Endothelial cell of umbilical vein (primary cell): Measurements from ENCODE around the gene KRTAP10-1. TPM values are rescaled to one million over a fixed set of nuclear protein-coding genes. Genes with fewer than 3 reads are reported as not detected.

ENCODE experiments used
- BruUV-seq: library from RNA; stranded (reverse); fragments of 400-500 nt; replicated peaks from 2 replicates; lab custom pipeline; 2021; lab: Mats Ljungman, UMichigan
- CTCF ChIA-PET: fragments of 300-600, 350-600 bp; sonication (Branson Sonifier 250); formaldehyde crosslinking; loops from one replicate; lab custom pipeline; 2021; ENCODE audit warnings: antibody characterized with exemption, inconsistent platforms; lab: Charles Lee
- POLR2A ChIA-PET: fragments of 300-600, 350-600 bp; sonication (Branson Sonifier 250); formaldehyde crosslinking; loops from one replicate; lab custom pipeline; 2021; ENCODE audit warnings: antibody characterized with exemption, inconsistent platforms; lab: Charles Lee
- DNase-seq: peaks from one replicate; pipeline ENCODE4 v3.0.0-alpha.2; 2011; ENCODE audit warnings: low read depth, low spot score
- FAIRE-seq: peaks from 2 replicates; lab custom pipeline; 2011; peaks lifted over from hg19 to GRCh38; lab: Jason Lieb, UNC
- H2AFZ ChIP-seq: 2 replicates; pipeline ENCODE4 v1.6.0; 2012; ENCODE audit warnings: low read depth, low read length, control low read depth, inconsistent platforms
- H3K27ac ChIP-seq: 2 replicates; pipeline ENCODE4 v1.5.1; 2011; ENCODE audit warnings: low read depth, mild to moderate bottlenecking, control low read depth, low read length, moderate library complexity; ENCODE audit not compliant: insufficient read depth
- H3K27me3 ChIP-seq, 2 experiments: 2 replicates each; pipeline versions ENCODE4 v1.6.0 to v1.6.1; 2011; ENCODE audit warnings: low read length in 2 of 2, mixed read lengths in 1 of 2; ENCODE audit not compliant: control insufficient read depth in 2 of 2, insufficient read depth in 2 of 2
- H3K36me3 ChIP-seq, 2 experiments: 2 replicates in 1 of 2; 3 replicates in 1 of 2; pipeline ENCODE4 v1.5.1; 2011; ENCODE audit warnings: low read length in 2 of 2, mild to moderate bottlenecking in 1 of 2, moderate library complexity in 1 of 2; ENCODE audit not compliant: control insufficient read depth in 2 of 2, insufficient read depth in 2 of 2; ENCODE audit errors: extremely low read depth in 1 of 2
- H3K4me1 ChIP-seq: 3 replicates; pipeline ENCODE4 v1.5.1; 2011; ENCODE audit warnings: mild to moderate bottlenecking, low read length; ENCODE audit not compliant: control insufficient read depth, insufficient read depth; ENCODE audit errors: extremely low read depth
- H3K4me2 ChIP-seq: 2 replicates; pipeline ENCODE4 v1.6.1; 2011; ENCODE audit warnings: low read length, control low read depth, mixed read lengths; ENCODE audit not compliant: insufficient read depth
- H3K4me3 ChIP-seq, 3 experiments: fragments of 200-600 bp in 1 of 3; sonication (generic), shearing (Covaris generic) in 1 of 3; replicated peaks in 1 of 3; 2 replicates each; pipeline ENCODE4 v1.5.1; 2011 to 2016; ENCODE audit warnings: control low read depth in 3 of 3, low read length in 3 of 3, mild to moderate bottlenecking in 2 of 3, inconsistent platforms in 1 of 3, low read depth in 1 of 3, moderate library complexity in 1 of 3; ENCODE audit not compliant: insufficient read depth in 1 of 3
- H3K79me2 ChIP-seq: 2 replicates; pipeline ENCODE4 v1.6.0; 2012; ENCODE audit warnings: low read length, inconsistent platforms; ENCODE audit not compliant: control insufficient read depth, insufficient read depth
- H3K9ac ChIP-seq: replicated peaks from 2 replicates; pipeline ENCODE3; 2011; ENCODE audit warnings: low read length, control low read depth; ENCODE audit not compliant: insufficient read depth; ENCODE audit errors: extremely low read depth
- H3K9me1 ChIP-seq: replicated peaks from 3 replicates; pipeline ENCODE4 v1.6.0; 2011; ENCODE audit warnings: mild to moderate bottlenecking, low read length; ENCODE audit not compliant: control insufficient read depth, insufficient read depth; ENCODE audit errors: extremely low read depth
- H3K9me3 ChIP-seq: replicated peaks from 2 replicates; pipeline ENCODE4 v1.5.1; 2012; ENCODE audit warnings: low read length, inconsistent platforms; ENCODE audit not compliant: control insufficient read depth, insufficient read depth
- H4K20me1 ChIP-seq: replicated peaks from 2 replicates; pipeline ENCODE3; 2011; ENCODE audit warnings: mild to moderate bottlenecking, low read length; ENCODE audit not compliant: control insufficient read depth, insufficient read depth; ENCODE audit errors: extremely low read depth
- EZH2 ChIP-seq: IDR thresholded peaks from 2 replicates; pipeline ENCODE4 v1.6.1; 2012; ENCODE audit warnings: borderline replicate concordance, low read depth, mild to moderate bottlenecking, moderate library complexity, low read length, inconsistent platforms; ENCODE audit not compliant: severe bottlenecking
- FOS ChIP-seq: IDR thresholded peaks from 2 replicates; pipeline ENCODE4 v1.6.1; 2011; ENCODE audit warnings: mild to moderate bottlenecking, low read length, moderate library complexity, borderline replicate concordance; ENCODE audit not compliant: insufficient read depth
- GATA2 ChIP-seq: IDR thresholded peaks from 2 replicates; pipeline ENCODE4 v1.7.0; 2011; ENCODE audit warnings: low read depth, mild to moderate bottlenecking, moderate library complexity, mixed read lengths, low read length; ENCODE audit not compliant: insufficient read length, insufficient read depth
- JUN ChIP-seq: IDR thresholded peaks from 2 replicates; pipeline ENCODE4 v1.6.1; 2011; ENCODE audit warnings: borderline replicate concordance, low read depth; ENCODE audit not compliant: insufficient read length, insufficient read depth
- MYC ChIP-seq: IDR thresholded peaks from one replicate; pipeline ENCODE4 v1.6.1; 2011; ENCODE audit warnings: mild to moderate bottlenecking, low read depth, low read length
- POLR2A ChIP-seq: IDR thresholded peaks from 2 replicates; pipeline ENCODE4 v1.6.1; 2012; ENCODE audit warnings: low read depth, mild to moderate bottlenecking, control low read depth, low read length
- POLR2AphosphoS5 ChIP-seq: IDR thresholded peaks from 2 replicates; pipeline ENCODE4 v1.6.1; 2012; ENCODE audit warnings: low read depth, mild to moderate bottlenecking, control low read depth, low read length, moderate library complexity; ENCODE audit not compliant: insufficient read depth
- dilution Hi-C: fragments of 300-500 bp; cut with MboI; formaldehyde crosslinking; loops from one replicate; pipeline ENCODE4 v1.15.0; 2019; ENCODE audit warnings: low sequenced_read_pairs; ENCODE audit not compliant: extremely low pct_ligation_motif_present
- intact Hi-C: fragments of 100-400 bp; cut with micrococcal nuclease; formaldehyde crosslinking; loops from one replicate; pipeline ENCODE4 v1.10.0; 2022
- polyA plus RNA-seq, 4 experiments: library from polyadenylated mRNA; depleted of rRNA in 3 of 4; stranded (reverse) in 3 of 4; unstranded in 1 of 4; fragments of >200 nt; gene quantifications; 2 replicates each; pipeline versions ENCODE4 v1.2.1 to v1.2.3, GENCODE V29; 2011 to 2012; ENCODE audit warnings: missing spikeins in 1 of 4
- total RNA-seq: library from RNA; stranded (reverse); gene quantifications from 2 replicates; pipeline ENCODE4 v1.2.3, GENCODE V29; 2021
- TF ChIP-seq, protein P1 (sequence below), 2 donors: IDR thresholded peaks; 1 replicate in 1 of 2; 2 replicates in 1 of 2; pipeline ENCODE4 v1.5.1; 2011; ENCODE audit warnings: low read length in 2 of 2, mild to moderate bottlenecking in 2 of 2, moderate library complexity in 2 of 2, control low read depth in 1 of 2, inconsistent platforms in 1 of 2, low read depth in 1 of 2; ENCODE audit not compliant: insufficient read depth in 1 of 2; ENCODE audit errors: extremely low read depth in 1 of 2
- TF ChIP-seq, protein P2 (sequence below): IDR thresholded peaks from 2 replicates; pipeline ENCODE4 v1.6.1; 2011; ENCODE audit not compliant: insufficient read depth, insufficient read length

Gene KRTAP10-1
- total and polyA plus RNA-seq, 2 donors (not counting 3 experiments of a cell fraction or from before 2014, with no cell fraction given): not detected

DNA sequence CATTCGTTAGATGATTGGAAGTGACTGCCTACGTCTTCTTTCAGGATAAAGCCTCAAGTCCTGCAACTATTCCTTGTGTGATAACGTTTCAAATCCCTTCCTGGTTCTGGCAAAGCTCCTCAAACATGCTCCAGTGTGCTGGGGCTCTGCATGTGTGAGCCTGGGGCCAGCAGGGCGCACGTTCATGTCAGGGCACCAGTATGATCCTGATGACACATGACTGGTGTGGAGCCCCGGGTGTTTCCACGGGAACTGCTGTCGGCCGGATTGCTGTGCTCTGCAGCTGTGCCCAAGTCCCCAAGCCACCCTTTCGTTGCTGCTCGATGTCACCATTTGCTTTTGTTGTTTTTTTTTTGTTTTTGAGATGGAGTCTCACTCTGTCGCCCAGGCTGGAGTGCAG lies 21.3 kb downstream of the KRTAP10-1 start:
- H3K27ac ChIP-seq: no peak overlapping the region
- no peak for TF ChIP-seq GATA2
- no peak for TF ChIP-seq POLR2AphosphoS5
- no peak for TF ChIP-seq FOS
- no peak for TF ChIP-seq MYC
- TF ChIP-seq POLR2A: no peak
- POLR2A ChIA-PET: no interaction called here
- H3K4me3 ChIP-seq: no peak overlapping the region
- H3K36me3 ChIP-seq: no peaks in the 10 kb centered on the region
- BruUV-seq: no TSS peak
- no peaks in the 10 kb centered on the region for H3K79me2 ChIP-seq
- H3K4me1 ChIP-seq: no peaks in the 10 kb centered on the region
- FAIRE-seq: no peak
- no peaks in the 10 kb centered on the region for H3K9me3 ChIP-seq
- DNase-seq: no peak
- H3K27me3 ChIP-seq: no peaks in the 10 kb centered on the region
- intact Hi-C loops: loop anchor here (10.0 kb wide), 1 partner anchor 416 kb away; no protein-coding TSS in a partner anchor
- no peak overlapping the region for H3K9ac ChIP-seq
- H3K9me1 ChIP-seq: no peaks in the 10 kb centered on the region
- CTCF ChIA-PET: interaction anchor here (1.0 kb wide), 1 partner anchor 13 kb away, joined by 3 read pairs; no protein-coding TSS in a partner anchor
- no peak overlapping the region for H3K4me2 ChIP-seq
- no peaks in the 10 kb centered on the region for H4K20me1 ChIP-seq
- H2AFZ ChIP-seq: no peak overlapping the region
- dilution Hi-C loops: no loop called here

DNA sequence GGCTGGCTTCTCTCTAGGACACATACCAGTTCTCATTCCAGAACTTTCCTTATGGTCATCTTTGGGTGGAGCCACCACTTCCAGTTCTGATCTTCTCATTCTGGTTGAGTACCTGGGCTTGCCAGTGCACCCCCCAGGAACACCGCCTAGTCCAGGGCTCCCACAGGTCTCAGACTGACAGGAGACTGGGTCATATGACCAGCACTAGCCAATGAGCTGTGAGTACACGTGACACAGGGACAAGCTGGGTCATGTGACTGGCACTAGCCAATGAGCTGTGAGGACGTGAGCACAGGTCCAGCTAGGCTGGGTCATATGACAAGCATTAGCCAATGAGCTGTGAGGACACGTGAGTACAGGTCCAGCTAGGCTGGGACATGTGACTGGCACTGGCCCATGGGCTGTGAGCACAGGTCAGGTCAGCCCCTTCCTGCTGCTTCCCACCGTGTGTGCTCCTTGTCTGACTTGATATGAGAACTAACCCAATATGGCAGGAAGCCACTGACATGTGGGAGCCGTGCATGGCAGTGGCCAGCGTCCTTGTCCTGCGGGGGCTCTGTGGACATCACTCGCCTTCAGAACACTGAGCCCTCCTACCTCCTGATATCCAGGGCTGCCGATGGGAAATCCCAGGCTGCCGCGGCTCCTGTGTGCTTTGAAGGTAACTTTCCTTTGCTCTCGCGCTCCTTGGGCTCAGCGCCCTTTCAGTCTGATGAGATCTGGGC lies 22.7 kb downstream of the KRTAP10-1 start:
- POLR2A ChIA-PET: no interaction called here
- Histone ChIP-seq H3K4me2 (no peak overlapping the region), H3K9me1 (no peaks in the 10 kb centered on the region), H4K20me1 (no peaks in the 10 kb centered on the region), H3K79me2 (no peaks in the 10 kb centered on the region), H3K27ac (no peak overlapping the region), H3K27me3 (no peaks in the 10 kb centered on the region), H3K9ac (no peak overlapping the region), H3K36me3 (no peaks in the 10 kb centered on the region), H3K4me3 (no peak overlapping the region), H3K4me1 (no peaks in the 10 kb centered on the region), H2AFZ (no peak overlapping the region), H3K9me3 (no peaks in the 10 kb centered on the region)
- intact Hi-C loops: loop anchor here (10.0 kb wide), 1 partner anchor 417 kb away; no protein-coding TSS in a partner anchor
- dilution Hi-C loops: no loop called here
- BruUV-seq: no TSS peak
- no peak for FAIRE-seq
- CTCF ChIA-PET: interaction anchor here (0.8 to 1.0 kb wide), 2 partner anchors 15 to 276 kb away, joined by 3 read pairs; no protein-coding TSS in a partner anchor
- no peak for DNase-seq
- no peak for TF ChIP-seq GATA2
- no peak for TF ChIP-seq EZH2
- no peak for TF ChIP-seq POLR2AphosphoS5
- no peak for TF ChIP-seq POLR2A
- TF ChIP-seq, protein P1, sequence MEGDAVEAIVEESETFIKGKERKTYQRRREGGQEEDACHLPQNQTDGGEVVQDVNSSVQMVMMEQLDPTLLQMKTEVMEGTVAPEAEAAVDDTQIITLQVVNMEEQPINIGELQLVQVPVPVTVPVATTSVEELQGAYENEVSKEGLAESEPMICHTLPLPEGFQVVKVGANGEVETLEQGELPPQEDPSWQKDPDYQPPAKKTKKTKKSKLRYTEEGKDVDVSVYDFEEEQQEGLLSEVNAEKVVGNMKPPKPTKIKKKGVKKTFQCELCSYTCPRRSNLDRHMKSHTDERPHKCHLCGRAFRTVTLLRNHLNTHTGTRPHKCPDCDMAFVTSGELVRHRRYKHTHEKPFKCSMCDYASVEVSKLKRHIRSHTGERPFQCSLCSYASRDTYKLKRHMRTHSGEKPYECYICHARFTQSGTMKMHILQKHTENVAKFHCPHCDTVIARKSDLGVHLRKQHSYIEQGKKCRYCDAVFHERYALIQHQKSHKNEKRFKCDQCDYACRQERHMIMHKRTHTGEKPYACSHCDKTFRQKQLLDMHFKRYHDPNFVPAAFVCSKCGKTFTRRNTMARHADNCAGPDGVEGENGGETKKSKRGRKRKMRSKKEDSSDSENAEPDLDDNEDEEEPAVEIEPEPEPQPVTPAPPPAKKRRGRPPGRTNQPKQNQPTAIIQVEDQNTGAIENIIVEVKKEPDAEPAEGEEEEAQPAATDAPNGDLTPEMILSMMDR (IDR thresholded peaks at IDR 0.05; ENCODE audit: extremely low read depth in 1 of 2, insufficient read depth in 1 of 2, low read depth in 1 of 2, low read length in 2 of 2): no peak
- TF ChIP-seq JUN: no peak
- TF ChIP-seq FOS: no peak
- TF ChIP-seq, protein P2, sequence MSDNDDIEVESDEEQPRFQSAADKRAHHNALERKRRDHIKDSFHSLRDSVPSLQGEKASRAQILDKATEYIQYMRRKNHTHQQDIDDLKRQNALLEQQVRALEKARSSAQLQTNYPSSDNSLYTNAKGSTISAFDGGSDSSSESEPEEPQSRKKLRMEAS: no peak
- no peak for TF ChIP-seq MYC
